GM12874 (cell line): ENCODE results near the gene TST.
A peak's percentile ranks its signal among the peaks of the same experiment; 100 is the strongest.

ENCODE experiments used
- CTCF ChIP-seq: IDR thresholded peaks from 2 replicates; pipeline ENCODE4 v1.5.1; 2011; ENCODE audit warnings: low read depth, mild to moderate bottlenecking, control low read depth, low read length, moderate library complexity; ENCODE audit not compliant: insufficient read depth

Gene TST

GRCh38 chr22:37019309-37020191, at the start of gene TST, which contains the start of gene MPST:
Gene TST, minus strand, starts transcription at chr22:37019447. Its CDS starts 715 bp downstream, at chr22:37018732.
Gene MPST, plus strand, starts transcription at chr22:37019742. Its CDS starts 95 bp downstream, at chr22:37019837.
- TF ChIP-seq CTCF: 0 out of 2 replicates have a peak, but pooled peaks have one; percentile 1

- no peak for TF ChIP-seq CTCF
These were observed 49.6 kb upstream of the TST start for GRCh38 chr22:37068859-37069258.

GRCh38 chr22:37067428-37067827, 48.2 kb upstream of the TST start:
- TF ChIP-seq CTCF: no peak

GRCh38 chr22:37065961-37066360, 46.7 kb upstream of the TST start:
- TF ChIP-seq CTCF: no peak

- TF ChIP-seq CTCF: no peak
These were observed 45.9 kb upstream of the TST start for GRCh38 chr22:37065180-37065579.

GRCh38 chr22:37064553-37064952, 45.3 kb upstream of the TST start:
- TF ChIP-seq CTCF: no peak

GRCh38 chr22:37063431-37064420, 44.5 kb upstream of the TST start:
- TF ChIP-seq CTCF: no peak
